ENCODE data around the gene TFB1M.
"Not testable (repeated sequence)": the region's sequence is repeated elsewhere in the genome, so short reads cannot be mapped to it uniquely, and the experiment has no call there.

Gene TFB1M

DNA sequence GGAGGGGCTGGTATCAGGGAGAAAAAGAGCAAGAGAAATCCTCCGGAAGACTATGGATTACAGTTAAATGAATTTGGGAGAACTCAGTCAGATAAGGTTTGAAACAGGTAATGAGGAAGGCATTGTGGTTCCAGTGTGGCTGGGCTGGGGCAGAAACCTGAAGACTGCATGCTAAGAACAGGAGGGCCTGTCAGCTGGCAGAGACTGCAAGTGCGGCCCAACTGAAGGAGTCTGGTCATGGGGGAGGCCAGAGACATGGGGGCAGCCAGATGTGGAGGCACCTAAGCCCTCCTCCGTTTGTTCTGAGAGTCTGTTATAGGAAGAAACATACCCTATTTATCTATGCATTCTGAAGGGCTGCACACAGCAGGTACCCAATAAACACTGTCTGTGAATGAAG lies 16.6 kb downstream of the TFB1M start:
- no peak for DNase-seq (ENCODE audit: low spot score)

DNA sequence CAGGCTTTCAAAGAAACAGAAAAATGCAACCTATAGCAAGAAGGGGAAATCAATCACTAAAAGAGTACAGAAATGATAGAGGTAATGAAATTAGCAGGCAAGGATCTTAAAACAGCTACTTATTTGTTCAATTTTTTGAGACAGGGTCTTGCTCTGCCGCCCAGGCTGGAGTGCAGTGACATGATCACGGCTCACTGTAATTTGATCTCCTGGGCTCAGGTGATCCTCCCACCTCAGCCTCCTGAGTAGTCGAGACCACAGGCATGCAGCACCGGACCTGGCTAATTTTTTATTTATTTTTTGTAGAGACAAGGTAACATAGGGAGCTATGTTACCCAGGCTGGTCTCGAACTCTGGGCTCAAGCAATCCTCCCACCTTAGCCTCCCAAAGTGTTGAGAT lies 21.6 kb downstream of the TFB1M start:
- no peak for DNase-seq (ENCODE audit: low spot score)

GRCh38 chr6:155291291-155291690 lies 23.0 kb downstream of the TFB1M start:
- DNase-seq (ENCODE audit: low spot score) = no peak

GRCh38 chr6:155290491-155290890 lies 23.8 kb downstream of the TFB1M start:
- DNase-seq (ENCODE audit: low spot score) = no peak

DNA sequence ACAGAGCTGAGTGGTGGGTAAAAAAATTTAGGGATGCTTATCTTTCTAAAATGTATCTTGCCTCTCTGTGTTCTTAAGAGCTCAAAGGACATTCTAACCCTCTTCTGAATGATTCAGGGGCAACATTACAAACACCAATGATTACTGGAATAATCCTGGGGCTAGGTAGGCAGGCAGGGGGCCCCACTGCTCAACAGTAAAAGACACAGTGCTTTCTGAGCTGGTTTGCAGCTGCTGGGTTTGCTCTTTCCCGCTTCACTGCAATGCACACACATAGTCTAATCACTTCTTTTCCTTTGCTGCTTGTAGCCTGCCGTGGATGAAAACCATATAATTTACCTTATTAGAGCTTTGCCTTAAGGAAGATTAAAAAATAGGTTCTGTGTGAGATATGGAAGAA lies 26.5 kb downstream of the TFB1M start:
- DNase-seq (ENCODE audit: low spot score) = no peak

- DNase-seq (ENCODE audit: low spot score) = no peak
Measured at GRCh38 chr6:155284775-155285174, 29.5 kb downstream of the TFB1M start.

- no peak for DNase-seq (ENCODE audit: low spot score)
Measured at GRCh38 chr6:155278319-155279049, 35.8 kb downstream of the TFB1M start.

DNA sequence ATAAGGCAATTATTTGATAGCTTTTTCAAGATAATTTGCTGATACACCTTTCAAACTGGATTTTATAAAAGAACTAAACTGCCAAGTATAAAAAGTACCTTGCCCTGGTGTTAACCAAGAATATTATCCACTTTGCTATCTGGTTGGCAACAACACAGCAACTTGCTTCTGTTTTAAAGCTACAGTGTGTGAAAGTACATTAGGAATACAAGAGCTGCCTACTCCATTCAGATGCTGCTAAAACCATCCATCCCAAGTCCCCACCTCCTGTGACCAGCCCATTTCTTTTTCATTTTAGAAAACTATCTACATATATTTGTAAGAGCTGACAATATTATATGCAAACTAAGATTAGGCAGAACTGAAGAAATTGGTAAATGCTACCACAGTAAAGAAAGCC lies 37.6 kb downstream of the TFB1M start:
- no peak for DNase-seq (ENCODE audit: low spot score)

- DNase-seq (ENCODE audit: low spot score) = no peak
Measured at GRCh38 chr6:155275808-155276480, 38.3 kb downstream of the TFB1M start.

DNA sequence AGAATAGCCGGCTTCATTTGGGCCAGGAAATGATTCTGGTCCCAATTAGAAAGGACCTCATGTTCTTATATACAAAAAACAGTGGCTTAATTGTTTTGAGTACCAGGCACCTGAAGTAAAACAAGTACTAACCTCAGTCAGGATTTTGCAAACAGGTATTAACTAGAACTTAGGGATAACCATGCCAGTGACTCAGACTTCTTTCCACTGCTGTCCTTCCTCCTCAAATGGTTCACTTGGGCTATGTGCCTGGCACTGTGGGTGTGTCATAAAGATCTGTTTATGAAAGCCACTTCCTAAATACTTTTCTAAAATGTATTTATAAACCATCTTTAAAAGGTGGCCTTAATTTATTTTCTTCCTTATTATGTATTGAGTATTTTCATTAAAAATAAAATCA lies 39.8 kb downstream of the TFB1M start:
- no peak for DNase-seq (ENCODE audit: low spot score)

DNA sequence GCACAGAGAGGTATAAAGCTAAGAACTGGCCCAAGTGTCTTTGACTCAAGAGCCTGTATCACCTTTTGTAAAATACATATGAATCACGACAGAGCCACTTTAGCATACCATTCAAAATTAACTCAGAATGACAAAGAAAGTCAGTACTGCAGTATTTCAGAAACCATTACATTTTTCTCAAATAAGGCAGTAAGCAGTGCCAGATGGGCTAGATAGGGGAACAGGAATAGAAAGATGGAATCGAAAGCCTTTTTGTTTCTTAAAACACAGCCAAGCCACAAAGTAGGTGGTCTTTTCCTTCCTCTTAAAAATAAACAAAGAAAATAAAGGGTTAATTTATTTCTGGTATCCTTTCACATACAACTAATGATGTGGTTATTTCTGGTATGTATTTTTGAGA lies 40.2 kb downstream of the TFB1M start:
- DNase-seq (ENCODE audit: low spot score) = no peak

- DNase-seq (ENCODE audit: low spot score) = peak; percentile 67
Measured at GRCh38 chr6:155273431-155273830, 40.9 kb downstream of the TFB1M start.

GRCh38 chr6:155272353-155273232 lies 41.7 kb downstream of the TFB1M start:
- DNase-seq (ENCODE audit: low spot score) = no peak

- DNase-seq (ENCODE audit: low spot score) = no peak
Measured at GRCh38 chr6:155271145-155271544, 43.1 kb downstream of the TFB1M start.

- DNase-seq (ENCODE audit: low spot score) = no peak
Measured at GRCh38 chr6:155270561-155271091, 43.7 kb downstream of the TFB1M start.

DNA sequence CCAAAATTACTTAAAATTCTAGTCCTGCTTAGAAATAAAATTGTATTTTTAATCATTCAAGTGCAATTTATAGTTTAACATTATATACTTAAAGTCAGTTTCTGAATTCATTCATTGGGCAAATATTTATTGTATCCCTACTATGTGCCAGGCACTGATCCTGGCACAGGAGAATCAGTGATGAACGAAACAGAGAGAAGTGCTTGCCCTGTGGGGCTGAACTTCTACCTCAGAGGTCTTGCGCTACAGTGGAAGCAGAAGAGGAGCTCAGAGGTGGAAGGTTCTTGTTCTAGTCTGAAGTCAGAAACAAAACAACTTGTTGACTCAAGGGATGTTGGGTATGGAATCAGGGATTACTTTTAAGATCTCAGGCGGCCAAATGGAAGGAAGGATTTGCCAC lies 44.5 kb downstream of the TFB1M start:
- DNase-seq (ENCODE audit: low spot score) = no peak

DNA sequence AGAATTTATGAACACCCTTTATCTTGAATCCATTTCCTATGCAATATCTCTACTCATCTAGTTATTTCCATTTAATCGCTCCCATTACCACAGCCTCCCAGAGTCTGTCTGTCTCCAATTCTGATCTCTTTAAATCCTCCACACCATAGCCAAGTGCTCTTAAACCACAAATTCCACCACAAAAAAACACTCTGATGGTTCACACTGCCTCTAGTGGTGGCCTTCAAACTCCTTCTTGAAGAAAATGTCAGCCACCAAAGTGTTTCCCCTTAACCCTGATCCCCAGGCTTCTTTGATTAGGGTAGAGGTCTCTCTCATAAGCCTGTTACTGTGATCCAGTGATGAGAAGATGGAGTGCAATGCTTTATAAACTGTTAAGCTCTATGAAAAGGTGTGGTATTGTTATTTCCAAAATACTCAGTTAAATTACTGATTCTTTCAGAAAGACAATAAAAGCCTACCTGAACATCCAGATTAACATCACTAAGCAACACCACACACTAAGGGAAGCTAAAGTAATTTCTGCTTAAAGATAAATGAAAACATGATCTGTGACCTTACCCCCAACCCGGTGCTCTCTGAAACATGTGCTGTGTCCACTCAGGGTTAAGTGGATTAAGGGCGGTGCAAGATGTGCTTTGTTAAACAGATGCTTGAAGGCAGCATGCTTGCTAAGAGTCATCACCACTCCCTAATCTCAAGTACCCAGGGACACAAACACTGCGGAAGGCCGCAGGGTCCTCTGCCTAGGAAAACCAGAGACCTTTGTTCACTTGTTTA lies 46.0 kb downstream of the TFB1M start:
- not testable (repeated sequence) for DNase-seq (ENCODE audit: low spot score)

DNA sequence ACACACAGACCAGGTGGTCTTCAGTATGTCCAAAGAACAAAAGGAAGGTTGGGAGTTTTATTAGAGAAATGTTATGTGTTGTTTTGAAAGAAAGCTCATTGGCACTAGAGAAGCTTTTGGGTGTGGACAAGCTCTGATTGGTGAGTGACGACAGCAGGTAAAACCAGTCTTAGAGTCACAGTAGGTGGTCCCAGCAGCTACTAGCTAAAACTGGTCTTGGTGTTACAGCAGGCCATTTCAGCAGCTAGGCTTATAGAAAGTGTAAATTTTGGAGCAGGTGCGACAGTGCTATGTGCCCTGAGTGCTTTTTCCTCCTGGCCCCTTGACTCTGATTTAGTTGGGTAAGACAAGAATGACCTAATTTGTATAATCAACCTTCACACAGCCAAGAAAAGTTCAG lies 46.9 kb downstream of the TFB1M start:
- no peak for DNase-seq (ENCODE audit: low spot score)

DNA sequence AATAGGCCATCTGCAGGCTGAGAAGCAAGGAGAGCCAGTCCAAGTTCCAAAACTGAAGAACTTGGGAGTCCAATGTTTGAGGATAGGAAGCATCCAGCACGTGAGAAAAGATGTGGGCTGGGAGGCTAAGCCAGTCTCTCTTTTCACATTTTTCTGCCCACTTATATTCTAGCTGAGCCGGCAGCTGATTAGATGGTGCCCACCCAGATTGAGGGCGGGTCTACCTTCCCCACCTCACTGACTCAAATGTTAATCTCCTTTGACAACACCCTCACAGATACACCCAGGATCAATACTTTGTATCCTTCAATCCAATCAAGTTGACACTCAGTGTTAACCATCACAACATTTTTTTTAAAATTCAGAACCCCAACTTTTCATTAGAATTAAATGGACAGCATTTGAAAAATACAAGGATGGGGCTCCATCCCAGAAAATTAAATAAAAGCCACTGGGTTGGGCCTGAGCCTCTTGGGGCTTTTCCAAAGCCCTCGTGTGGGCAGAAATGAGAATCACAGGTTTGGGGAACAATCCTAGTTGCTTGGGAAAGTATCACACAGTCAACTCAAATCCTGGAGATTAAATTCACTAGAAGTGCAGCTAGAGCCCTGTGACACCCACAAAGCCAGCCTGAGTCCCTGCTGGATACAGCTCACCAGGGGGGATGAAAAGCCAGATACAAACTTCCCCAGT lies 48.3 kb downstream of the TFB1M start:
- no peak for DNase-seq (ENCODE audit: low spot score)

DNA sequence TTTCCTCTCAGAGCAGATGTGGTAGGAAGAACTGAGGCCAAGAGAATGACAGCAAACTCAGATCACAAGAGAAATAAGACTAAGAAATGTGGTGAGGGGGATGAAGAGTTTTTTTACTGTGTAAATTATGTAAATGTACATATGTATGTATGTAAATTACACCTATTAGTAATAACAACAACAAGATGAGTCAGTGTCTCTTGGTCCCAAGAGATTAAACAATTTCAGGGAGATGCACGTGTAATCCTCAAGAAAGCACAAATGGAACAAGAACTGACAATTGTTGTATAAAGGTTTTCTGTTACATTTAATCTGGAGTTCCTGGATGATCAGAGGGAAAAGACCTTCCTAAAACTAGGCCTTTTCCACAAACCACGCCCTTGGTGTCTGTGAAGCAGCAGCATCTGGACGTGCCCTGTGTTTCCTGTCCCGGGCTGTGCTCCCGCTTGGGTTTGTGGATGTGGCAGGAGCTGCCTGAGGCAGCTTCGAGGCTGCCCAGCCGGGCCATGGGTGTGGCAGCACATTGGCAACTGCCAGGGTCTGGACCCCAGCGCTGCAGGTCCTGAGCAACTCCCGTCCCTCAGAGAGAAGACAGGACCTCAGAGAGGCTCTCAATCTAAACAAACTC lies 49.5 kb downstream of the TFB1M start:
- DNase-seq (ENCODE audit: low spot score) = no peak
